SU-DHL-6 (cell line): ENCODE results near the gene DRGX.

Experiments
- CTCF ChIP-seq: fragments of 200-600 bp; sonication (generic); IDR thresholded peaks from one replicate; pipeline ENCODE4 v1.5.1; 2017; ENCODE audit warnings: antibody characterized with exemption, mild to moderate bottlenecking, low read length, moderate library complexity; ENCODE audit not compliant: insufficient read depth, poor library complexity, severe bottlenecking
- EZH2phosphoT487 ChIP-seq: fragments of 200-600 bp; sonication (generic), shearing (Covaris generic); conservative IDR thresholded peaks from 2 replicates; pipeline ENCODE4 v1.6.1; 2018; ENCODE audit warnings: mild to moderate bottlenecking, antibody characterized with exemption, low read length, moderate library complexity, mixed read lengths

- TF ChIP-seq CTCF (no peak), EZH2phosphoT487 (no peak)
These were observed 3.1 kb upstream of the DRGX start for GRCh38 chr10:49398986-49399385.
